Memory B cell (primary cell): ENCODE data around the gene CASKIN1.

Source experiments
- ATAC-seq: fragments of 150-1000 bp; cut with Tn5 transposase; 2 replicates; pipeline ENCODE4 v1.10.0; 2021; ENCODE audit warnings: low read depth, mild to moderate bottlenecking, moderate library complexity
- DNase-seq, 2 donors: peaks; one replicate each; pipeline ENCODE4 v3.0.0; 2022; ENCODE audit warnings: low spot score in 2 of 2
- H3K27ac Mint-ChIP-seq: one replicate; pipeline ENCODE4 v1.8.0; 2022; ENCODE audit warnings: mild to moderate bottlenecking, moderate library complexity, mixed read lengths
- H3K27me3 Mint-ChIP-seq: one replicate; pipeline ENCODE4 v1.8.0; 2022; ENCODE audit warnings: mixed read lengths
- H3K36me3 Mint-ChIP-seq: one replicate; pipeline ENCODE4 v1.8.0; 2022; ENCODE audit warnings: mild to moderate bottlenecking, mixed read lengths
- H3K4me1 Mint-ChIP-seq: one replicate; pipeline ENCODE4 v1.8.0; 2022; ENCODE audit warnings: mixed read lengths
- H3K4me3 Mint-ChIP-seq: one replicate; pipeline ENCODE4 v1.8.0; 2022; ENCODE audit warnings: mild to moderate bottlenecking, moderate library complexity, mixed read lengths
- H3K9me3 Mint-ChIP-seq: one replicate; pipeline ENCODE4 v1.8.0; 2022; ENCODE audit warnings: mixed read lengths

Gene CASKIN1

GRCh38 chr16:2174396-2175131 is 21.8 kb downstream of the CASKIN1 start:
- ATAC-seq: no peak

GRCh38 chr16:2173916-2174315 is 22.5 kb downstream of the CASKIN1 start:
- DNase-seq (no peak), ATAC-seq (no peak)
- Mint-ChIP-seq H3K4me1 (no peaks in the 10 kb centered on the region), H3K9me3 (no peaks in the 10 kb centered on the region), H3K27ac (no peak overlapping the region), H3K4me3 (no peak overlapping the region), H3K36me3 (peaks cover 11% of the 10 kb centered on the region), H3K27me3 (no peaks in the 10 kb centered on the region)

More at GRCh38 chr16:2174396-2175131, 21.8 kb downstream of the CASKIN1 start:
- Mint-ChIP-seq H3K27ac (no peak overlapping the region), H3K9me3 (no peaks in the 10 kb centered on the region), H3K27me3 (no peaks in the 10 kb centered on the region), H3K4me3 (no peak overlapping the region), H3K4me1 (no peaks in the 10 kb centered on the region), H3K36me3 (peaks cover 11% of the 10 kb centered on the region)
- no peak for DNase-seq

- Mint-ChIP-seq H3K9me3 (no peaks in the 10 kb centered on the region), H3K4me1 (no peaks in the 10 kb centered on the region), H3K4me3 (no peak overlapping the region), H3K27ac (no peak overlapping the region), H3K36me3 (peaks cover 11% of the 10 kb centered on the region), H3K27me3 (no peaks in the 10 kb centered on the region)
- ATAC-seq (no peak), DNase-seq (no peak)
These were observed 23.0 kb downstream of the CASKIN1 start for GRCh38 chr16:2173366-2173765.

GRCh38 chr16:2172688-2173335 is 23.6 kb downstream of the CASKIN1 start:
- H3K36me3 Mint-ChIP-seq: peaks cover 14% of the 10 kb centered on the region
- no peaks in the 10 kb centered on the region for H3K9me3 Mint-ChIP-seq
- no peaks in the 10 kb centered on the region for H3K4me1 Mint-ChIP-seq
- DNase-seq: no peak
- no peaks in the 10 kb centered on the region for H3K27me3 Mint-ChIP-seq
- H3K4me3 Mint-ChIP-seq: no peak overlapping the region
- no peak for ATAC-seq
- no peak overlapping the region for H3K27ac Mint-ChIP-seq

- Mint-ChIP-seq H3K9me3 (no peaks in the 10 kb centered on the region), H3K4me1 (no peaks in the 10 kb centered on the region), H3K4me3 (no peak overlapping the region), H3K27me3 (no peaks in the 10 kb centered on the region), H3K27ac (no peak overlapping the region), H3K36me3 (peaks cover 14% of the 10 kb centered on the region)
- ATAC-seq (no peak), DNase-seq (no peak)
These were observed 24.7 kb downstream of the CASKIN1 start for GRCh38 chr16:2171601-2172178.

- DNase-seq: no peak
- Mint-ChIP-seq H3K27ac (no peak overlapping the region), H3K9me3 (no peaks in the 10 kb centered on the region), H3K36me3 (peaks cover 18% of the 10 kb centered on the region), H3K27me3 (no peaks in the 10 kb centered on the region), H3K4me1 (no peaks in the 10 kb centered on the region), H3K4me3 (no peak overlapping the region)
- ATAC-seq: no peak
These were observed 25.6 kb downstream of the CASKIN1 start for GRCh38 chr16:2170587-2171435.

GRCh38 chr16:2170080-2170479 is 26.3 kb downstream of the CASKIN1 start:
- Mint-ChIP-seq H3K9me3 (no peaks in the 10 kb centered on the region), H3K27ac (no peak overlapping the region), H3K4me1 (no peaks in the 10 kb centered on the region), H3K36me3 (peaks cover 18% of the 10 kb centered on the region), H3K27me3 (no peaks in the 10 kb centered on the region), H3K4me3 (no peak overlapping the region)
- ATAC-seq (no peak), DNase-seq (no peak)

- Mint-ChIP-seq H3K9me3 (no peaks in the 10 kb centered on the region), H3K27me3 (no peaks in the 10 kb centered on the region), H3K4me1 (peaks cover 2% of the 10 kb centered on the region), H3K27ac (no peak overlapping the region), H3K4me3 (no peak overlapping the region), H3K36me3 (peaks cover 8% of the 10 kb centered on the region)
- no peak for ATAC-seq
- no peak for DNase-seq
These were observed 29.3 kb downstream of the CASKIN1 start for GRCh38 chr16:2167068-2167638.

- Mint-ChIP-seq H3K27me3 (no peaks in the 10 kb centered on the region), H3K4me3 (no peak overlapping the region), H3K36me3 (peaks cover 8% of the 10 kb centered on the region), H3K9me3 (no peaks in the 10 kb centered on the region), H3K4me1 (peaks cover 6% of the 10 kb centered on the region), H3K27ac (no peak overlapping the region)
- ATAC-seq (no peak), DNase-seq (no peak)
These were observed 29.9 kb downstream of the CASKIN1 start for GRCh38 chr16:2166263-2167067.

- no peak overlapping the region for H3K4me3 Mint-ChIP-seq
- no peaks in the 10 kb centered on the region for H3K9me3 Mint-ChIP-seq
- H3K27ac Mint-ChIP-seq: no peak overlapping the region
- H3K27me3 Mint-ChIP-seq: no peaks in the 10 kb centered on the region
- no peak for ATAC-seq
- H3K36me3 Mint-ChIP-seq: peaks cover 8% of the 10 kb centered on the region
- no peak for DNase-seq
- H3K4me1 Mint-ChIP-seq: peaks cover 9% of the 10 kb centered on the region
These were observed 30.5 kb downstream of the CASKIN1 start for GRCh38 chr16:2165861-2166260.

- Mint-ChIP-seq H3K27ac (peak overlapping the region; percentile 51), H3K36me3 (peaks cover 8% of the 10 kb centered on the region), H3K4me3 (no peak overlapping the region), H3K4me1 (peaks cover 20% of the 10 kb centered on the region), H3K27me3 (no peaks in the 10 kb centered on the region), H3K9me3 (no peaks in the 10 kb centered on the region)
- DNase-seq: no peak
- no peak for ATAC-seq
These were observed 33.1 kb downstream of the CASKIN1 start for GRCh38 chr16:2163211-2163881.

GRCh38 chr16:2162676-2163118 is 33.7 kb downstream of the CASKIN1 start:
- Mint-ChIP-seq H3K4me3 (no peak overlapping the region), H3K27me3 (no peaks in the 10 kb centered on the region), H3K9me3 (no peaks in the 10 kb centered on the region), H3K36me3 (peaks cover 6% of the 10 kb centered on the region), H3K4me1 (peaks cover 26% of the 10 kb centered on the region), H3K27ac (no peak overlapping the region)
- no peak for ATAC-seq
- DNase-seq: no peak

GRCh38 chr16:2161911-2162310 is 34.5 kb downstream of the CASKIN1 start:
- Mint-ChIP-seq H3K36me3 (peaks cover 4% of the 10 kb centered on the region), H3K9me3 (no peaks in the 10 kb centered on the region), H3K27me3 (no peaks in the 10 kb centered on the region), H3K4me3 (no peak overlapping the region), H3K4me1 (peaks cover 32% of the 10 kb centered on the region), H3K27ac (peak overlapping the region; percentile 90)
- no peak for ATAC-seq
- DNase-seq: no peak
